Thyroid gland (tissue), 4 donors: ENCODE results near the gene PDE3B.

Experiments used
- CTCF ChIP-seq, 6 experiments: fragments of 200-600 bp in 3 of 6; fragments of 450-650 bp in 3 of 6; sonication (generic) in 3 of 6; IDR thresholded peaks; one replicate each; pipeline ENCODE4 v1.5.1; 2016 to 2019; ENCODE audit warnings: antibody characterized with exemption in 6 of 6, mild to moderate bottlenecking in 2 of 6, inconsistent platforms in 1 of 6, moderate library complexity in 1 of 6
- POLR2A ChIP-seq, 2 donors: fragments of 450-650 bp; IDR thresholded peaks; one replicate each; pipeline ENCODE4 v1.6.1; 2017; ENCODE audit warnings: antibody characterized with exemption in 2 of 2, mild to moderate bottlenecking in 2 of 2, moderate library complexity in 1 of 2

GRCh38 chr11:14612694-14613093 lies 30.9 kb upstream of the PDE3B start:
- no peak for TF ChIP-seq CTCF (IDR thresholded peaks at IDR 0.05)
- no peak for TF ChIP-seq POLR2A (IDR thresholded peaks at IDR 0.05)
